ENCODE measurements around the gene USE1. TPM values are rescaled to one million over a fixed set of nuclear protein-coding genes. Genes with fewer than 3 reads are reported as not detected.

Gene USE1
- total and polyA plus RNA-seq, 4 donors = 13.3 to 46.8 (median 32.9) TPM

DNA sequence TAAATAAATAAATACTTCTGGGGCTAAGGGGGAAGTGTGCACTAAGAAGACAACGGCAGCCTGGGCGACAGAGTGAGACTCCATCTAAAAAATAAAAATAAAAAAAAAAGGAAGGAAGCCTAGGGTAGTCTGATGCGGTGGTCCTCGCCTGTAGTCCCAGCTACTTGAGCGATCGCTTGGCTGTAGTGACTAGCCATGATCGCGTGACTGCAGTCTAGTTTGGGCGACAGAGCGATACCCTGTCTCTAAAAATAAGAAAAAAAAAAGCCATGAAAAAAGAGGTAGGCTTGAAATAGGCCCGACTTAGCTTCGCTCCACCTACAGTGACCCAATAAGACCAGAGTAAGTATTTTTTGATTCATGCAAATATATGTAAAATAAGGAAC, 51.4 kb downstream of the USE1 start:
- peak overlapping the region; percentile 40 for H3K27ac ChIP-seq (ENCODE audit: low read depth, low read length)
- no peak overlapping the region for H3K4me3 ChIP-seq (ENCODE audit: low read depth, low read length)
- 60% methylated on average over 1 of the region's 12 CpGs for WGBS (ENCODE audit: insufficient coverage)
- no peaks in the 10 kb centered on the region for H3K9me3 ChIP-seq (ENCODE audit: control insufficient read depth, insufficient read depth, low read length)
- no peak for DNase-seq (ENCODE audit: low read depth in 4 of 6, low spot score in 6 of 6)
- H3K36me3 ChIP-seq (ENCODE audit: control insufficient read depth, insufficient read depth, low read length) = peaks cover 30% of the 10 kb centered on the region
- peaks cover 18% of the 10 kb centered on the region for H3K4me1 ChIP-seq (ENCODE audit: control insufficient read depth, insufficient read depth, low read length)
- no peaks in the 10 kb centered on the region for H3K27me3 ChIP-seq (ENCODE audit: control insufficient read depth, insufficient read depth, low read length)

DNA sequence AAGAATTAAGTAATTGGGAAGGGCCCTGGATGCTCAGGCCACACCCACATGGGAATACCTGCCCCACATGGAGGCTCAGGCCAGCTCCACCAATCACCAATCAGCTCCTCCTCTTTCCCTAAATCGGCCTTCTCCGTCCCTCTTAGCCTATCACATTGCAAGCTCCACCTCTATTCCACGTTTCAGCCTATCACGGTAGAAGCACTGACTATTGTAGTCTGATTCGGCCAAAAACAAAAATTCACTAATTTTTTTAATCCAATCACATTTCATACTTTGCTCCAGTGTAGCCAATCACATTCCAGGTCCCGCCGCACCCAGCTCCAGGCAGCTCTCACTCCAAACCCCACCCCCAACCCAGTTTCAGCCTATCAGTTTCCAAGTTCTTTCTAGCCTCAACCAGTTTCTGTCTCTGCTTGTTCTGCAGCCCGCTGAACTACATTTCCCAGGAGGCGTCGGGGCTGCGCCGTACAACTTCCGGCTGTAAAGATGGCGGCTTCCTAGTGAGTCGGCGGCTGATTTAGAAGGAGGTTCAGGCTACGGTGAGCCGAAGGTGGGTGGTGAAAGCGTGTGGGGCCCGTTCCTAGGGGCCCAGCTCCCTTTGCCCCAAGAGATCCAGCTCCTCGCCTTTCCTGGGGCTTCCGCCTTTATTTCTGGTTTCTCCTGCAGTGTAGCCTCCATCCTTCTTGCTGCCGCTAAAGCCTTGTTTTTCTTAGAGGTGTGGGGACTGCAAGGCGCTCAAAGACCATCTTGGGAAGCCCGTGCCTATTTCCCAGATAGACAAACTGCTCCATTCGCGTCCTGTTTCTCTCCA, 52.0 kb downstream of the USE1 start, which contains the start of gene BABAM1:
BABAM1 (plus strand) TSS at position 469 of the 814 bp plus-strand sequence. CDS start 1,364 bp downstream, outside the sequence.
- Histone ChIP-seq H3K4me3 (ENCODE audit: low read depth, low read length) (peak within 1 kb of the TSS; percentile 96), H3K36me3 (ENCODE audit: control insufficient read depth, insufficient read depth, low read length) (peaks cover 36% of the 10 kb centered on the region), H3K27ac (ENCODE audit: low read depth, low read length) (peak within 1 kb of the TSS; percentile 74), H3K4me1 (ENCODE audit: control insufficient read depth, insufficient read depth, low read length) (peaks cover 18% of the 10 kb centered on the region), H3K27me3 (ENCODE audit: control insufficient read depth, insufficient read depth, low read length) (no peaks in the 10 kb centered on the region), H3K9me3 (ENCODE audit: control insufficient read depth, insufficient read depth, low read length) (no peaks in the 10 kb centered on the region)
- peak; percentile 91 to 100 (median 98) for DNase-seq (ENCODE audit: low read depth in 4 of 6, low spot score in 6 of 6)
- WGBS (ENCODE audit: insufficient coverage) = 0% methylated on average over 25 of the region's 27 CpGs

- no peak overlapping the region for H3K27ac ChIP-seq (ENCODE audit: low read depth, low read length)
- H3K36me3 ChIP-seq (ENCODE audit: control insufficient read depth, insufficient read depth, low read length) = peaks cover 46% of the 10 kb centered on the region
- no peaks in the 10 kb centered on the region for H3K27me3 ChIP-seq (ENCODE audit: control insufficient read depth, insufficient read depth, low read length)
- DNase-seq (ENCODE audit: low read depth in 4 of 6, low spot score in 6 of 6) = no peak
- H3K4me1 ChIP-seq (ENCODE audit: control insufficient read depth, insufficient read depth, low read length) = peaks cover 18% of the 10 kb centered on the region
- no peak overlapping the region for H3K4me3 ChIP-seq (ENCODE audit: low read depth, low read length)
- WGBS (ENCODE audit: insufficient coverage) = 94% methylated on average over 12 of the region's 13 CpGs
- no peaks in the 10 kb centered on the region for H3K9me3 ChIP-seq (ENCODE audit: control insufficient read depth, insufficient read depth, low read length)
These were observed 53.6 kb downstream of the USE1 start for GRCh38 chr19:17268754-17269153.

Other genes starting within 250 kb of the USE1 start
- 100 to 1,000 TPM in 1 of 2 donors, 10 to 100 TPM in 1; 22.3 to 117 TPM for gene CPAMD8, start 188.5 kb upstream of the USE1 start, total RNA-seq
- gene CPAMD8, start 188.5 kb upstream of the USE1 start, polyA plus RNA-seq (ENCODE audit: insufficient read length in 2 of 2) = 10 to 100 TPM in 1 of 2 donors, 1 to 10 TPM in 1; 9.7 to 55.5 TPM
- 1 to 10 TPM; 2.4 to 5.3 TPM for gene HAUS8, start 139.9 kb upstream of the USE1 start, total RNA-seq
- 10 to 100 TPM; 10.2 to 10.7 TPM for gene HAUS8, start 139.9 kb upstream of the USE1 start, polyA plus RNA-seq (ENCODE audit: insufficient read length in 2 of 2)
- 10 to 100 TPM; 27.9 to 39.8 TPM for gene MYO9B, start 139.6 kb upstream of the USE1 start, total RNA-seq
- 100 to 1,000 TPM in 1 of 2 donors, 10 to 100 TPM in 1; 97.8 to 124 TPM for gene MYO9B, start 139.6 kb upstream of the USE1 start, polyA plus RNA-seq (ENCODE audit: insufficient read length in 2 of 2)
- gene OCEL1, start 10.9 kb downstream of the USE1 start, total RNA-seq = 1 to 10 TPM; 3.9 to 9.8 TPM
- 10 to 100 TPM; 12.1 to 20.9 TPM for gene OCEL1, start 10.9 kb downstream of the USE1 start, polyA plus RNA-seq (ENCODE audit: insufficient read length in 2 of 2)
- 10 to 100 TPM in 1 of 2 donors, 1 to 10 TPM in 1; 8.9 to 33.6 TPM for gene NR2F6, start 30.6 kb downstream of the USE1 start, total RNA-seq
- 10 to 100 TPM; 24.2 to 28.1 TPM for gene NR2F6, start 30.6 kb downstream of the USE1 start, polyA plus RNA-seq (ENCODE audit: insufficient read length in 2 of 2)
- 1 to 10 TPM; 2.1 to 5.5 TPM for gene USHBP1, start 49.4 kb downstream of the USE1 start, total RNA-seq
- 1 to 10 TPM; 3.0 to 5.3 TPM for gene USHBP1, start 49.4 kb downstream of the USE1 start, polyA plus RNA-seq (ENCODE audit: insufficient read length in 2 of 2)
- gene BABAM1, start 52.1 kb downstream of the USE1 start, total RNA-seq = 100 to 1,000 TPM in 1 of 2 donors, 10 to 100 TPM in 1; 60.1 to 107 TPM
- 100 to 1,000 TPM; 125 to 137 TPM for gene BABAM1, start 52.1 kb downstream of the USE1 start, polyA plus RNA-seq (ENCODE audit: insufficient read length in 2 of 2)
- gene ANKLE1, start 66.5 kb downstream of the USE1 start, total RNA-seq = under 1 TPM; 0.61 to 0.79 TPM
- 1 to 10 TPM; 2.6 to 4.3 TPM for gene ANKLE1, start 66.5 kb downstream of the USE1 start, polyA plus RNA-seq (ENCODE audit: insufficient read length in 2 of 2)
- gene ABHD8, start 88.1 kb downstream of the USE1 start, total RNA-seq = 10 to 100 TPM; 15.9 to 18.2 TPM
- gene ABHD8, start 88.1 kb downstream of the USE1 start, polyA plus RNA-seq (ENCODE audit: insufficient read length in 2 of 2) = 10 to 100 TPM; 34.6 to 35.6 TPM
- gene MRPL34, start 90.5 kb downstream of the USE1 start, total RNA-seq = 10 to 100 TPM; 20.8 to 54.0 TPM
- 10 to 100 TPM; 80.7 to 81.3 TPM for gene MRPL34, start 90.5 kb downstream of the USE1 start, polyA plus RNA-seq (ENCODE audit: insufficient read length in 2 of 2)
- gene DDA1, start 94.2 kb downstream of the USE1 start, total RNA-seq = 10 to 100 TPM; 23.6 to 32.8 TPM
- 10 to 100 TPM; 80.1 to 84.8 TPM for gene DDA1, start 94.2 kb downstream of the USE1 start, polyA plus RNA-seq (ENCODE audit: insufficient read length in 2 of 2)
- 10 to 100 TPM; 12.9 to 19.7 TPM for gene ANO8, start 119.5 kb downstream of the USE1 start, total RNA-seq
- gene ANO8, start 119.5 kb downstream of the USE1 start, polyA plus RNA-seq (ENCODE audit: insufficient read length in 2 of 2) = 10 to 100 TPM; 59.3 to 77.6 TPM
- 10 to 100 TPM; 11.5 to 13.0 TPM for gene GTPBP3, start 122.2 kb downstream of the USE1 start, total RNA-seq
- gene GTPBP3, start 122.2 kb downstream of the USE1 start, polyA plus RNA-seq (ENCODE audit: insufficient read length in 2 of 2) = 10 to 100 TPM; 23.3 to 31.5 TPM
- 10 to 100 TPM in 1 of 2 donors, 1 to 10 TPM in 1; 5.1 to 22.3 TPM for gene PLVAP, start 162.0 kb downstream of the USE1 start, total RNA-seq
- gene PLVAP, start 162.0 kb downstream of the USE1 start, polyA plus RNA-seq (ENCODE audit: insufficient read length in 2 of 2) = 10 to 100 TPM in 1 of 2 donors, 1 to 10 TPM in 1; 7.5 to 12.0 TPM
- gene CCDC194, start 178.8 kb downstream of the USE1 start, total RNA-seq = not detected
- not detected for gene CCDC194, start 178.8 kb downstream of the USE1 start, polyA plus RNA-seq (ENCODE audit: insufficient read length in 2 of 2)
- 10 to 100 TPM; 11.6 to 14.5 TPM for gene BST2, start 190.3 kb downstream of the USE1 start, total RNA-seq
- gene BST2, start 190.3 kb downstream of the USE1 start, polyA plus RNA-seq (ENCODE audit: insufficient read length in 2 of 2) = 10 to 100 TPM; 13.0 to 14.4 TPM
- 10 to 100 TPM; 16.0 to 56.7 TPM for gene MVB12A, start 204.7 kb downstream of the USE1 start, total RNA-seq
- 10 to 100 TPM; 47.2 to 55.5 TPM for gene MVB12A, start 204.7 kb downstream of the USE1 start, polyA plus RNA-seq (ENCODE audit: insufficient read length in 2 of 2)
- gene TMEM221, start 233.3 kb downstream of the USE1 start, total RNA-seq = 1 to 10 TPM; 2.1 to 2.6 TPM
- gene TMEM221, start 233.3 kb downstream of the USE1 start, polyA plus RNA-seq (ENCODE audit: insufficient read length in 2 of 2) = 1 to 10 TPM; 2.5 to 4.2 TPM
- gene NXNL1, start 245.6 kb downstream of the USE1 start, total RNA-seq = not detected
- not detected for gene NXNL1, start 245.6 kb downstream of the USE1 start, polyA plus RNA-seq (ENCODE audit: insufficient read length in 2 of 2)